GM18505 (cell line): ENCODE measurements around the gene ITGA8.

Experiments
- ATAC-seq: cut with Tn5 transposase; IDR thresholded peaks from one replicate; pipeline ENCODE4 v1.9.1; 2021; ENCODE audit not compliant: unreplicated experiment
- POLR2A ChIP-seq: IDR thresholded peaks from 4 replicates; pipeline ENCODE4 v1.6.1; 2011; ENCODE audit warnings: borderline replicate concordance; ENCODE audit not compliant: insufficient read depth, insufficient read length; ENCODE audit errors: extremely low read depth

Gene ITGA8

GRCh38 chr10:15472431-15473395 lies 247.0 kb downstream of the ITGA8 start:
- no peak for TF ChIP-seq POLR2A
- no peak for ATAC-seq

- ATAC-seq: no peak
- TF ChIP-seq POLR2A: no peak
These were observed 247.7 kb downstream of the ITGA8 start for GRCh38 chr10:15472008-15472407.

GRCh38 chr10:15469111-15469510 lies 250.6 kb downstream of the ITGA8 start:
- TF ChIP-seq POLR2A: no peak
- ATAC-seq: no peak

- ATAC-seq: no peak
- no peak for TF ChIP-seq POLR2A
These were observed 255.3 kb downstream of the ITGA8 start for GRCh38 chr10:15464381-15464780.
